HG03439 (cell line): Measurements from ENCODE around the gene PTGR1.
"Not testable (repeated sequence)": the region's sequence is repeated elsewhere in the genome, so short reads cannot be mapped to it uniquely, and the experiment has no call there.

Experiments used
- ATAC-seq: cut with Tn5 transposase; IDR thresholded peaks from one replicate; pipeline ENCODE4 v1.9.1; 2021; ENCODE audit warnings: mild to moderate bottlenecking, moderate library complexity; ENCODE audit not compliant: unreplicated experiment

Gene PTGR1

DNA sequence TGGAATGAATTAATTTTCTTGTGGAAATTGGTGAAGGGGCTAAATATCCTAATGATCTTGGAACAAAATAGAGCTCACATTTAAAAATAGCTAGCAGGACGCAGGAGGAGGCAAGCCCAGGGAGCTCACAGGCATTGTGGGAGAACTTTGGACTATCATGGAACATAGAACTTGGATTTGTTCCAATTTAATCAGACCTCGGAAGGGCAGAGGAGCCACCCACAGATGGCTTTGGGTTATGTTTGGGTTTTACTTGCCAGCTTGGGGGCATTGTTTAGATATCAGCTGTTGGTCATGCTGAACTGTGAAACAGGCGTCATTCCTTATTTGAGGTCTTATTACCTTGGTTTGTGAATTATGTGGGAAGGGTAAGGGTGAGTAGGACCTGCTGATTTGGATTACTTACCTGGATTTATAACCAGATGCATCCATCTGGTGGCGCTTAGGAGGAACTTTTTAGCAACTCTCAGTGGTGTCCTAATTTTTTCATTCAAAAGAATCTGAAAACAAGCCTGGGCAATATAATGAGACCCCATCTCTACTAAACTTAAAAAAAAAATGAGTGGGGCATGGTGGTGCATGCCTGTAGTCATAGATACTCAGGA is 14.1 kb upstream of the PTGR1 start:
- ATAC-seq, result no peak

DNA sequence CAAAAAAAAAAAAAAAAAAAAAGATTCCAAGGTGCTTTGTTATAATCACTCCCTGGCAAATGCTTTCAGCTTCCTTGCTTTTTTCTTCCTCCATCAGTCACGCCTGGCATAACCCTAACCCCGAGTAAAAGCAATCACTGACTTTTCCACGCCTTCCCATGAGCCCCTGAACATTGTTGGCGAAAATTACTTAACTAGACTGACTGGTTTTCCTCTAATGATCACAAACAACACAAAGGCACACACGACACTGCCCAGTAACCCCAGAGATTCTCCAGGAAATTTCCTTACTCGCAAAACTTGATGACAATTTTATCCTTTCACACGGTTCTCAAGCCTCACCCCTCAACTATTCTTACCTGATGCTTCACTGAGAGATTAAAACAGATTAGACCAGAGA is 11.4 kb upstream of the PTGR1 start:
- ATAC-seq, result no peak

DNA sequence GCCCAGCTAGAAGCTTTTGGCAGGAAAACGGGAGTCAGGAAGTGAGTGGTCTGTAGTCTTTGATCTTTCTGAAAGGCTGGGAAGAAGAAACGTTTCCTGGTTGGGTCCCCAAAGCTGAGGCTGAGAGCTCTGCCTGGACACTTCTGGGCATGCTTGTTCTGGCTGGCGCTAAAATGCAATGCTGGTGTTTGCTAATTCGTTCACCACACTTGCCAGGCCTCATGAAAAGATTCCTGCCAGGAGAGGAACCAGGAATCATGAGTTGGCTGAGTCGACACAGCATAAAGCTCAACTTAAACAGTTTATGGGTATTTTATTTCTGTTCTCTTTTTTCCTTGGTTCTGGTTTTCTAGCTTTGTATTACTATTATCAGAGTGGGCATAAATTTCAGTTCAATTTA is 10.7 kb upstream of the PTGR1 start:
- ATAC-seq, result no peak

DNA sequence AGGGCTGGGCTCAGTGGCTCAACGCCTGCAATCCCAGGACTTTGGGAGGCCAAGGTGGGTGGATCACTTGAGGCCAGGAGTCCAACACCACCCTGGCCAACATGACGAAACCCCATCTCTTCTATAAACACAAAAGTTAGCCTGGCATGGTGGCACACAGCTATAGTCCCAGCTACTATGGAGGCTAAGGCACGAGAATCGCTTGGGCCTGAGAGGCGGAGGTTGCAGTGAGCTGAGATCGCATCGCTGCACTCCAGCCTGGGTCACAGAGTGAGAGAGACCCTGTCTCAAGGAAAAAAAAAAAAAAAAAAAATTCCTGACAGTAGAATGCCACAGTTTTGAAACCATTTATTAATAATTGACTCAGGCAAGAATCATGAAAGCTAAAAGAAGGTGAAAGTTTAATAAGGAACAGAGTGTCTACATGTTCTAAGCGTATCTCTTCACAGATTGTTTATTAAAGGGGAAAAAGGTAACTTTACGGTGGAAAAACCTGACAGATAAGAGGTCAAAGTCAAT is 5.7 kb upstream of the PTGR1 start:
- ATAC-seq, result no peak

DNA sequence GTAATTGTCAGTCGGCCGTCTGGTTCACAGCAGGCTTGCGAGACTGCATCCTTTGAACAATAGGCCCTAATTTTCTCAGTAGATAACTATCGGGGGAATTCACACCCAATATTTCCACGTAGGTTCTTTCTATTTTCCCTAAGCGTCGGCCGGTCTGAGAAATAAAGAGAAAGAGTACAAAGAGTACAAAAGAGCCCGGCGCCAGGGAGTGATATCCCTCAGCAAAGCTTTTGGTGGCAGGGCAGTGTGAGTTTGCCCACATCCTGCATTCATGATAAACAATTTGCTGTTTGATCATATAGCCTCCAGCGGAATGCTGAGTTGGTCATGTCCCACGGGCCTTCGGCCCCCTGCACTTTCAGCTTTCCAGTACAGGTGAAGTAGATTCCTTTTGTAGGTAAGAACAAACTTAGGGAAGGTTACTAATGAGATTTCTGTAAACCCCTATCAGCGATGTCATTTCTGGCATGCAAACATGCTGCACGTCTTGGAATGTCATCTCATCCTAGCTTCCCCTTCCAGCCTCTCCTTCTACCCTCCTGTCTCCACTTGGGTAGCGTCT is 4.7 kb upstream of the PTGR1 start:
- ATAC-seq, result no peak

DNA sequence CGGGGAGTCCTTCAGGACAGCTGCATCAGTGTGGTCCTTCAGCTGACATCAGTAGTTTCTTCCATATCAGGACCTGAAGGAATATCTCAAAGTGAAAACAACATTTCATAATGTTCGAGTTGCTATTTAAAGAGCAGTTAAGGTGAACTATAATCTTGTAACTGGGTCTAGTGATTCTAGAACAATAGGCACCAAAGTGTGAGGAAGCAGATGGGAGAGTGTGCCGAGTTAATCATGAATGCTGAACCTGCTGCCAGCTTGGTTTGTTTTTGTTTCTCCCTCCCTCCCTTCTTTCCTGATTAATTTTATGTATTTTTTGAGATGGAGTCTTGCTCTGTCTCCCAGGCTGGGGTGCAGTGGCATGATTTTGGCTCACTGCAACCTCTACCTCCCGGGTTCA is 3.6 kb upstream of the PTGR1 start:
- no peak for ATAC-seq

DNA sequence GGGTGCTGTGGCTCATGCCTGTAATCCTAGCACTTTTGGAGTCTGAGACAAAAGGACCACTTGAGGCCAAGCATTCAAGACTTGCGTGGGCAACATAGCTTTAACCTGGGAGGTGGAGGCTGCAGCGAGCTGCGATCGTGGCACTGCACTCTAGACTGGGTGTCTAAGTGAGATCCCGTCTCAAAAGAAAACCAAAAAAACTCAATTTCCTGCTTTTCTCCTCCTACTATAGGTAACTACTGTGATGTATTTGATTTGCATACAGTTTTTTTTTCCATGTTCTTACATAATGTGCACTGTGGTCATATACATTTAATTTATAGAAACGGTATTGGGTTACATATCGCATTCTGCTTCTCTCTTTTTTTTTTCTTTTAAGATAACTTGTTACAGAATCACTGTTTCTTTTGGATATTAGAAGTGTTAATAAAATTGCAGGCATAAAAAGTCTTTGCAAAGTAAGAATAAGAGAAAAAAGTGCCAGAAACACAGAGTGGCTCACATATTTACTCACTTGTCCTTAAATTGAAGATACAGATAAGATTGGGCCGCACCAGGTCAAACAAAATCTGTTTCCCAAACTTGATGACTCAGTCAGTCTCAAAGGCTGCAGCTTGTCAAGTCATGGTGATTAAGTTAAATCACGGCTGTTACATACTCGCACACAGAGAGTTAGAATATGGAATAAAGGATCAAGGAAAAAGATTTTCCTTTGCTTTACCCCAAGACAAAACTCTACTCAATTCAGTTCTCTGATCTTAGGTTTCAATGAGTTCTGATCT is 2.0 kb upstream of the PTGR1 start:
- no peak for ATAC-seq

DNA sequence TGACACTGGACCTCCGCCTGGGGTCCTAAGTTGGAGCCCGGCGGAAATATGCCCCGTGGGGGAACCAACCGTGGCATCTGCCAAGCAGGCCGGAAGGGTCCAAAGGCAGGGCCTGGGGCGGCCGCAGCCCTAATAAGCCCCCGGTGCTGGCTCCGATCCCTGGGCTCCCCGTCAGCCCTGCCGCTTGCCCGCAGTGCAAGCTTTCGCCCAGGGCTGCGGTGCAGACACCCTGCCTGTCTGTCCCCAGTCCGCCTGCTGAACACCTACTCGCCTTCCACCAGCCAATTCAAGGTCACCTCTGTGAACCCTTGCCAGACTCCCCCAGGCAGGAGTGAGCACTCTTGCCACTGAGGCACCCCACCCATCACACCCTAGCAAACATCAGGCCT is 502 bp upstream of the PTGR1 start:
- no peak for ATAC-seq

DNA sequence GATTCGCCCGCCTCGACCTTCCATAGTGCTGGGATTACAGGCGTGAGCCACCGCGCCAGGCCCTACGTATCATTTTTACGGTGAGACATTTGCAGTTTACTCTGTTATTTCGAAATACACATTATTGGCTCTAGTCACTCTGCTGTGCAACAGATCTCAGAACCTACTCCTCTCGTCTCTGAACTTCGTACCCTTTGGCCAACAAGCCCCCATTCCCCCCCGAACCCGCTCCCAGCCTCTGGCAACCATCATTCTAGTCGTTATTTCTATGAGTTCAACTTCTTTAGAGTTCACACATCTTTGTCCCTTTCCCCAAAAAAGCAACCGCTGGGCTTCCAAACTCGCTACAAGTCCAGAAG is 735 bp downstream of the PTGR1 start:
- no peak for ATAC-seq

DNA sequence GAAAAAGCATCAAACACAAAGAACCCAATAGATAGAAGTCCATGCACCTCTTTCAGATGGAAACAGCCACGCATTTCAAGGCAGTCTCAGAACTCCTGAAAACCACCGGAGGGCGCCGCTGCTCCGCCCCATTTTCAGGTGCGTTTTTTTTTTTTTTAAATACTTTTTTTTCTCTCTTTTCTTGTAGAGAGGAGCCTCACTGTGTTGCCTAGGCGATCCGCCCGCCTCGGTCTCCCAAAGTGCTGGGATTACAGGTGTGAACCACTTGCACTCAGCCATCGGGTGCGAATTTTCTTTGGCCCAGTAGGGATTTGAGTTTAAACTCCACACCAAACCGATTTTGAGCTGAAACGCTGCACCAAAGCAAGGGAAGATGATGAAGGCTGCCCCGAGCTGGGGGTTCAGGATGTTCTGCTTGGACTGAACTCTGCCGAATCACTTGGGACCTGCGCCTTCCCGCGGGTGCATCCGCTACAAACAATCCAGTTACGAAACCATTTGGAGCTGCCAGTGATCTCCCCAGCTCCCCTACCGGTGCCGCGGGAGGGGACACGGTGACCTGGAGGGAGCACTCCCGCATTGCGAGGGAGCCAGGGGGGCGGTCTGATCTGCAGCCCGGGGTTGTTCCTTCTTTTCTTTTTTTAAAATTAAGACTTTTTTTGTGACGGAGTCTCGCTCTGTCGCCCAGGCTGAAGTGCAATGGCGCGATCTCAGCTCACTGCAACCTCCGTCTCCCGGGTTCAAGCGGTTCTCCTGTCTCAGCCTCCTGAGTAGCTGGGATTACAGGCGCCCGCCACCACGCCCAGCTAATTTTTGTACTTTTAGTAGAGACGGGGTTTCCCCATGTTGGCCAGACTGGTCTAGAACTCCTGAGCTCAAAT is 1.4 kb downstream of the PTGR1 start:
- ATAC-seq, result no peak

DNA sequence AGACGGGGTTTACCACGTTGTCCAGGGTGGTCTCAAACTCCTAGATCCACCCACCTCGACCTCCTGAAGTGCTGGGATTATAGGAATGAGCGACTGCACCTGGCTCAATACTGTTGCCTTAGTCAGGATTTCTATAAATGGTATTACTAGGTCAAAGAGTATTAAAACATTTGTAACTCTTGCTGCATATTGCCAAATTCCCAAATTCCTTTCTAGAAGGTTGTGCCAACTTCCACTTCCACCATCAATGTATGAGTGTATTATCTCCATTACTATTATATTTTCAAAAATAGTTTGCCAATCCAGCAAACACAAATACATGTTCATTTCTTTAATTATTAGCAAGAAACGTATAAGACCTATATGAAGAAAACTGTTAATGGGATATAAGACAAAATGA is 10.6 kb downstream of the PTGR1 start:
- ATAC-seq, result no peak

DNA sequence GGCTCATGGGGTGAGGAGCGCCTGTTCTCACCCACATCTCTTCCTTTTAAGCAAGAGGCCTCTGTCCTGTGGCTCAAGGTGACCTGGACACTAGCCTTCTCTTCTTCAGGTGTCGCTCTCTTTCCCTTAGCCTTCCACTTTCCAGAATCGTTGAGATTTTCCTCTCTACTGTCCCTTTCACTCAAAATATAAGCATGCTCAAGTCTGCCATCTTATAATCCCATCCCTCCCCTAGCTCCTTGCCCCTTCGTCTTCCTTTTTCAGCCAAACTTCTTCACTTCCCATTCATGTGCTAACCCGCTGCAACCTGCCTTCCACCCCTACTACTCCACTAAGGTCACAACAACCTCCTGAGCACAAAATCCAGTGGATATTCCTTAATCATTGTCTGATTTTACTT is 13.1 kb downstream of the PTGR1 start:
- no peak for ATAC-seq

DNA sequence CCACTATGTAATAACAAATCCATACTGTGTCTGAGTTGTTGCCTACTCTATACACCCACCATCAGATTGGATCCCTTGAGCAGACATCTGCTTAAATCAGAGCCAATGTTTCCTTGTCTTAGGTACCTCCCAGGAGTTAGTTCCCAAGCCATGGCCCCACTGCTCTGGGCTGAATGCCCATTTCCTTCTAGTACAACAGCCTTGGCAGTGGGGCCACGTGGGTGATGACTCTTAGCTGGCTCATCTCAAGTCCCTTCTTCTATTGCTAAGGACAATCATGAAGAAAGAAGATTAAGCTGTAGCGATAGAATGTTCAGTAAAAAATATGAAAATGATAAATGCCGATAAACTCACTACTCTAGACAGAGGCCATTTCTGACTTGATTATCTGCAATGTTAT is 16.6 kb downstream of the PTGR1 start:
- ATAC-seq, result no peak

DNA sequence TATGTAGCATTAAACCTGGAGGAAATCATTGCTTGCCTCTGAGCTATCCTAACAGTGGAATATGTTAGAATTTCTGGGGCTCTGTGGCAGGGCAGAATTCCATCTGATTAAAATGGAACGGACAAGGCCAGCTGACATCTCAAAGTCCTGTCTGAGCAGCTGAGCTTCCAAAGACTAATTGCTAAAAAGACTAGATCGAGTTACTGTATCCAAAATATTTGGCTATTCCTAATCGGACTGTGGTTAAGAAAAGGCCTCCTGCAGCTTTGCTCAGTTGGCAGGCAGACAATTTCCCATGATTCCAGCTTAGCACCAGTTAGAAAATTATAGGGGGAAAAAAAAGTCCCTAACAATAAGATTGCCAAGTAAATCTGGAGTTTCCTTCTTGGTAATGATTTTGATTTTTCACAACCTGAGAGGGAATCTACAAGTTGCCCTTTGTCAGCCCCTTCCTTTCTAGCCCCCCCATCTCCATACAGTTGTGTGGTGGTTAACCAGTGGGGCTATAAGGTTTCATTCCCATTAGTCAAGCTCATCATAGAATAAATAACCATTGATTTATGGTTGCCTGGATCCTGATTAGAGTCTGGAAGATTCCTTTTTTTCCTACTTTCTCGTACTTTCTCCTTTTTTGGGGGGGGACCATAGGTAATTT is 26.4 kb downstream of the PTGR1 start:
- ATAC-seq, result no peak

DNA sequence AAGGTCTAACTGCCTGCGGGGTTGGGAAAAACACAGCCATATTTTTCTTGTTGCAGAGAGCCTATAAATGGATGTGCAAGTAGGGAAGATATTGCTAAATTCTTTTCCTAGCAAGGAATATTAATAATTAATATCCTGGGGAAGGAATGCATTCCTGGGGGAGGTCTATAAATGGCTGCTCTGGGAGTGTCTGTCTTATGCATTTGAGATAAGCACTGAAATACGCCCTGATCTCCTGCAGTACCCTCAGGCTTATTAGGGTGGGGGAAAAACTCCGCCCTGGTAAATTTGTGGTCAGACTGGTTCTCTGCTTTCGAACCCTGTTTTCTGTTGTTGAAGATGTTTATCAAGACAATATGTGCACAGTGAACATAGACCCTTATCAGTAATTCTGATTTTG is 31.3 kb downstream of the PTGR1 start:
- not testable (repeated sequence) for ATAC-seq

DNA sequence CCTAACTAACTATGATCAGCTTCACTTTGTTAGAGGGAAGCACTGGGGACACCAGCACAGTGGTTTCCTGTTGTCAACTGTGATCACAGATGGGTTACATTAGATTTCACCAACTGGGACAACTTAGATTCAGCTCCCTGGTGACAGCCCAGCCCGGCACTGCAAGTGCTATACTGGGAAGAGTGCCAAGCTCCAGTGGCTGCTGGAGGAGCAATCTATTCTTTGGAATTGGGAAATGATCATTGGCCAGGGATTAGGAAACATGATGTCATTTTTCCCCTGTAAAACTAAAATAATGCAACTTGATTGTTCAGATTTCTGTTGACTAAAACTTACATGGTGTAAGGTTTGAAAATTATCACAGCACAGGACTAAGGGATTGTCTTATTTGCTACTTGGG is 33.2 kb downstream of the PTGR1 start:
- no peak for ATAC-seq

DNA sequence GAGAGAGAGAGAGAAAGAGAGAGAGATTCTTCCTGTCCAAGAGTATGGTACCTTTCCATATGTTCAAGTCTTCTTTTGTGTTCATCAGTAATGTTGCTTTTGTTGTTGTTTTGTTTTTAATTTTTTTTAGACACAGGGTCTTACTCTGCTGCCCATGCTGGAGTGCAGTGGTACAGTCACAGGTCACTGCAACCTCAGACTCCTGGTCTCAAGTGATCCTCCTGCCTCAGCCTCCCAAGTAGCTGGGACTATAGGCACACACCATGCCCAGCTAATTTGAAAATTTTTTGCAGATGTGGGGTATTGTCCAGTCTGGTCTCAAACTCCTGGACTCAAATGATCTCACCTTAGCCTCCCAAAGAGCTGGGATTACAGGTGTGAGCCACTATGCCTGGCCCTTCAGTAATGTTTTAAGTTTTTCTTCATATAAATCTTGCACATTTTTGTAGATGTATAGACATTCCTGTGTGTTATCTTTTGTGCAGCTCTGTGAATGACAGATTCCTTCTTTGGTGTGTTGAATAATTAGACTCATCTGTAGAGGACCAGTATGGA is 38.2 kb downstream of the PTGR1 start:
- no peak for ATAC-seq

DNA sequence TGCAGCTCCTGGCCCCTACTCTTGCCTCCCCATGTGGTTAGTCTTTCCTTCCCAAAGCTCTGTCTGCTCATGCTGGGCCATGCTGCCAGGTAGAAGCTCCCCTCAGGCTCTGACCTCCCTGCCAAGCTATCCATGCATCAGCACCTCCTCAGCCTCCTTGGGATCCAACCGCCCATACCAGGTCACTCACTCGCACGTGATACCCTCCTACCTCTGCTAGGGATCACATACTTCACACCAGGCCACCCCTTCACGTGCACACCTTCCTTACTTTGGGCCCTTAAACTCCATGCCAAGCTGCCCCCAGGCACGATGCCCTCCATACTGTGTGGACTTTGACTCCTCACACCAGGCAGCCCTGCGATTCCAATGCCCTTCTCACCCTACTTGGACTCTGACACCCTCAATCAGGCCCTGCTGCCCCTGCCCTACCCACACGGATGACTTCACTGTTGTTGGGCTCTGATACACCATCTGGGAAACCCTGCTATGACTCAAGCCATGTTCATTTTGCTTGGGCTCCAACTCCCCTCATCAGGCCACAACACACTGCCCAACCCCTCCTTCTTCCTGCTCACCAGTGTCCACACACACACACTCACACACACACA is 40.3 kb downstream of the PTGR1 start:
- ATAC-seq, result no peak

DNA sequence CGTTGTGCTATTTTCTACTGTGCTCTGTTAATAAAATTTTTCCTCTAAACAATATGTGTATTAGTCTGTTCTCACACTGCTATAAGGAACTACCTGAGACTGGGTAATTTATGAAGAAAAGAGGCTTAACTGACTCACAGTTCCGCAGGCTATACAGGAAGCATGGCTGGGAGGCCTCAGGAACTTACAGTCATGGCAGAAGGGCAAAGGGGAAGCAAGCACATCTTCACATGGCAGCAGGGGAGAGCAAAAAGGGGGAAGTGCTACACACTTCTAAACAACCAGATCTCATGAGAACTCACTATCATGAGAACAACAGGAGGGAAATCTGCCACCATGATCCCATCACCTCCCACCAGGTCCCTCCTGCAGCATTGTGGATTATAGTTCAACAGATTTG is 44.0 kb downstream of the PTGR1 start:
- not testable (repeated sequence) for ATAC-seq

DNA sequence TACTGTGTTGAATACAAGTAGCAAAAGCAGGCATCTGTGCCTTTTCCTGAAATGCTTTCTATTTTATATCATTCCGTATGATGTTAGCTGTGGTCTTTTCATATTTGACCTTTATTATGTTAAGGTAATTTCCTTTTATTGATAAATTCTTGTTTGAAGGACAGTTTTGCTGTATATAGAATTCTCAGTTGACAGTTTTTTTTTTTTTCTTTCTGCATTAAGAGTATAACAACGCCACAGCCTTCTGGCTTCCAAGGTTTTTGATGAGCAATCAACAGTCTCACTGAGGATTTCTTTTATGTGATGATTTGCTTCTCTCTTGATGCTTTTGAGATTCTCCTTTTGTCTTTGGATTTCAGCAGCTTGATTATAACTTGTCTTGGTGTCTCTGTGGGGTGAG is 50.8 kb downstream of the PTGR1 start:
- no peak for ATAC-seq
